Heart left ventricle (tissue), 16 donors: Measurements from ENCODE around the gene PRKG1. TPM values are rescaled to one million over a fixed set of nuclear protein-coding genes. Genes with fewer than 3 reads are reported as not detected.

Experiments
- ATAC-seq, 4 donors: fragments of 200-7000 bp; cut with Tn5 transposase; one replicate each; pipeline ENCODE4 v1.9.1; 2020 to 2022; ENCODE audit warnings: moderate library complexity in 4 of 4, mild to moderate bottlenecking in 3 of 4, moderate number of reproducible peaks in 1 of 4
- DNase-seq, 5 donors: peaks; one replicate each; pipeline ENCODE4 v3.0.0-alpha.2; 2020
- H3K27ac ChIP-seq, 12 donors: fragments of 200-600 bp; sonication (generic) in 4 of 12; one replicate each; pipeline versions ENCODE4 v1.5.0 to v1.8.0; 2016 to 2022; ENCODE audit warnings: mild to moderate bottlenecking in 2 of 12
- H3K27me3 ChIP-seq, 9 donors: fragments of 200-600 bp; sonication (generic) in 2 of 9; one replicate each; pipeline versions ENCODE4 v1.5.1 to v1.8.0; 2016 to 2022; ENCODE audit warnings: mild to moderate bottlenecking in 3 of 9
- H3K36me3 ChIP-seq, 9 donors: fragments of 200-600 bp; sonication (generic) in 2 of 9; one replicate each; pipeline versions ENCODE4 v1.5.0 to v1.8.0; 2018 to 2022; ENCODE audit warnings: mild to moderate bottlenecking in 2 of 9
- H3K4me1 ChIP-seq, 12 donors: fragments of 200-600 bp; sonication (generic) in 4 of 12; one replicate each; pipeline versions ENCODE4 v1.5.0 to v1.8.0; 2016 to 2022; ENCODE audit warnings: mild to moderate bottlenecking in 3 of 12
- H3K4me3 ChIP-seq, 12 donors: fragments of 200-600 bp; sonication (generic) in 4 of 12; one replicate each; pipeline versions ENCODE4 v1.5.0 to v1.8.0; 2017 to 2022; ENCODE audit warnings: mild to moderate bottlenecking in 9 of 12, moderate library complexity in 4 of 12
- H3K9me3 ChIP-seq, 12 donors: fragments of 200-600 bp; sonication (generic) in 4 of 12; one replicate each; pipeline versions ENCODE4 v1.5.0 to v1.8.0; 2016 to 2022; ENCODE audit warnings: mild to moderate bottlenecking in 1 of 12
- POLR2A ChIP-seq, 2 donors: fragments of 450-650 bp; IDR thresholded peaks; one replicate each; pipeline ENCODE4 v1.6.1; 2017; ENCODE audit warnings: antibody characterized with exemption in 2 of 2, mild to moderate bottlenecking in 2 of 2, moderate library complexity in 2 of 2
- WGBS, 4 donors: extraction: QIAGEN DNeasy Blood & Tissue Kit in 2 of 4; methylation state at CpG; one replicate each; pipeline versions ENCODE4 v1.1.5 to v1.1.7; 2013 to 2018; 5-methylcytosine and 5-hydroxymethylcytosine counted together
- intact Hi-C, 10 donors: fragments of 100-400 bp; cut with DNase I; formaldehyde crosslinking; loops; one replicate each; pipeline versions ENCODE4 v1.11.1 to v1.14.2; 2022
- polyA plus RNA-seq, 2 donors: library from polyadenylated mRNA; stranded (reverse); fragments of 200-250 nt; gene quantifications; one replicate each; pipeline ENCODE4 v1.2.3, GENCODE V29; 2013
- total RNA-seq, 9 donors: library from RNA; depleted of rRNA in 2 of 9; stranded (reverse); fragments of >200 nt in 2 of 9; fragmentation: NEBNext Ultra II Directional in 3 of 9; extraction: Animal tissue kit (Norgen Biotek cat#: 25700) in 3 of 9; gene quantifications; one replicate each; pipeline versions ENCODE4 v1.1.0 to v1.2.4, GENCODE V29; 2016 to 2023
- TF ChIP-seq, protein P1 (sequence below), 12 donors: fragments of 200-600 bp; sonication (generic) in 4 of 12; IDR thresholded peaks; one replicate each; pipeline versions ENCODE4 v1.5.0 to v1.8.0; 2018 to 2022; ENCODE audit warnings: antibody characterized with exemption in 12 of 12, mild to moderate bottlenecking in 5 of 12
- donor health status: ischemic (EF 13 %, LVEDD 7.1; RV severe dilation, severe dysfunction).
- donor health status: healthy with polysubstance abuse.
- donor health status: DM: no; HTN: yes; CAD: no.
- donor health status: DM: no; HTN: no; CAD: no.
- donor health status: ischemic (EF 25% LVEDD 6.9; RV normal size, moderate dysfunction).
- donor health status: ischemic (EF 25% LVEDD 5.7; RV mildly dilated, moderate dysfunction).
- donor health status: healthy.
- donor health status: DM: yes; HTN: yes; CAD: no.
- donor health status: ischemic (EF 35%, LVEDD 5.7; RV mildly dilated, moderate dysfunction).
- donor health status: nonischemic (EF 11% LVEDD 7.7; RV severe dilation, severe dysfunction).
- donor health status: DM: yes; HTN: yes; CAD: no.
- donor health status: PGD.
- donor health status: ischemic (EF 29% LVEDD 5.4; RV normal size, mild dysfunction).
- donor health status: nonischemic (EF 23%, LVEDD 6.1; RV moderate dilation, normal function).

The PRKG1 gene
- total and polyA plus RNA-seq, 11 donors, result 5.5 to 37.3 (median 29.3) TPM

DNA sequence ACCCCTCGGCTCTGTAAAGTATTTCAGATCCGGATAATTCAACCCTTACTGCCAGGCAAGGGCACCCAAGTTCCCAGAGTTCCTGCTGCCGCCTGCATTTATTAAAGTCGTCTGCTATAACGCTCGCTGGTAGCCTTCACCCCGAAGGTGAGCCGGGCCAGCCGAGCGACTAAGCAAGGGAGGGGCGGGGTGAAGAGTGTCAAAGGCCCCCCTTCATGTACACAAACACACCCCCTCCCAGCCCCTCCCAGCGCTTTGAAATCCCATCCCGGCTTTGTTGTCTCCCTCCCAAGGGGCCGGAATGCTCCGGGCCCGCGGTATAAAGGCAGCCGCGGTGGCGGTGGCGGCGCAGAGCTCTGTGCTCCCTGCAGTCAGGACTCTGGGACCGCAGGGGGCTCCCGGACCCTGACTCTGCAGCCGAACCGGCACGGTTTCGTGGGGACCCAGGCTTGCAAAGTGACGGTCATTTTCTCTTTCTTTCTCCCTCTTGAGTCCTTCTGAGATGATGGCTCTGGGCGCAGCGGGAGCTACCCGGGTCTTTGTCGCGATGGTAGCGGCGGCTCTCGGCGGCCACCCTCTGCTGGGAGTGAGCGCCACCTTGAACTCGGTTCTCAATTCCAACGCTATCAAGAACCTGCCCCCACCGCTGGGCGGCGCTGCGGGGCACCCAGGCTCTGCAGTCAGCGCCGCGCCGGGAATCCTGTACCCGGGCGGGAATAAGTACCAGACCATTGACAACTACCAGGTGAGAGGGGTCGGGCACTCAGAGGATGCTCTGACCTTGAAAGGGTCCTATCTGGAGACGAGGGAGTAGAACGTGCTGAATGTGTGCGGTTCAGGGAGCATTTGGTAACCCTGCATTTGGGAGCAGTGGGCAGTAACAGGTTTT is 1239.9 kb downstream of the PRKG1 start, which contains the start of gene DKK1:
Gene DKK1 (plus strand): TSS at position 349 of the 889 bp plus-strand sequence. CDS start 154 bp downstream, at position 503.
- H3K36me3 ChIP-seq, result no peaks in the 10 kb centered on the region
- peaks cover 0 to 37% (median 6%) of the 10 kb centered on the region in 9 donors for H3K27me3 ChIP-seq
- intact Hi-C loops, result loop anchor here in 2 of 10 donors (5.0 to 10.0 kb wide), 2 partner anchors 281 to 338 kb away; no protein-coding TSS in a partner anchor
- H3K27ac ChIP-seq, result no peak within 1 kb of the TSS
- peak within 1 kb of the TSS; percentile 22 to 70 (median 56) for H3K4me3 ChIP-seq
- WGBS, 4 donors, result 1 to 4% (median 2%) methylated on average over 43 to 55 of the region's 55 CpGs
- peak; percentile 33 to 73 (median 46) for DNase-seq
- no peak for TF ChIP-seq POLR2A (IDR thresholded peaks at IDR 0.05)
- TF ChIP-seq, protein P1, sequence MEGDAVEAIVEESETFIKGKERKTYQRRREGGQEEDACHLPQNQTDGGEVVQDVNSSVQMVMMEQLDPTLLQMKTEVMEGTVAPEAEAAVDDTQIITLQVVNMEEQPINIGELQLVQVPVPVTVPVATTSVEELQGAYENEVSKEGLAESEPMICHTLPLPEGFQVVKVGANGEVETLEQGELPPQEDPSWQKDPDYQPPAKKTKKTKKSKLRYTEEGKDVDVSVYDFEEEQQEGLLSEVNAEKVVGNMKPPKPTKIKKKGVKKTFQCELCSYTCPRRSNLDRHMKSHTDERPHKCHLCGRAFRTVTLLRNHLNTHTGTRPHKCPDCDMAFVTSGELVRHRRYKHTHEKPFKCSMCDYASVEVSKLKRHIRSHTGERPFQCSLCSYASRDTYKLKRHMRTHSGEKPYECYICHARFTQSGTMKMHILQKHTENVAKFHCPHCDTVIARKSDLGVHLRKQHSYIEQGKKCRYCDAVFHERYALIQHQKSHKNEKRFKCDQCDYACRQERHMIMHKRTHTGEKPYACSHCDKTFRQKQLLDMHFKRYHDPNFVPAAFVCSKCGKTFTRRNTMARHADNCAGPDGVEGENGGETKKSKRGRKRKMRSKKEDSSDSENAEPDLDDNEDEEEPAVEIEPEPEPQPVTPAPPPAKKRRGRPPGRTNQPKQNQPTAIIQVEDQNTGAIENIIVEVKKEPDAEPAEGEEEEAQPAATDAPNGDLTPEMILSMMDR (IDR thresholded peaks at IDR 0.05), result peak; percentile 40 to 66 (median 56)
- H3K9me3 ChIP-seq, result no peaks in the 10 kb centered on the region
- ATAC-seq, result peak; percentile 41 to 88 (median 84)
- peaks cover 0 to 25% (median 4%) of the 10 kb centered on the region in 12 donors for H3K4me1 ChIP-seq

DNA sequence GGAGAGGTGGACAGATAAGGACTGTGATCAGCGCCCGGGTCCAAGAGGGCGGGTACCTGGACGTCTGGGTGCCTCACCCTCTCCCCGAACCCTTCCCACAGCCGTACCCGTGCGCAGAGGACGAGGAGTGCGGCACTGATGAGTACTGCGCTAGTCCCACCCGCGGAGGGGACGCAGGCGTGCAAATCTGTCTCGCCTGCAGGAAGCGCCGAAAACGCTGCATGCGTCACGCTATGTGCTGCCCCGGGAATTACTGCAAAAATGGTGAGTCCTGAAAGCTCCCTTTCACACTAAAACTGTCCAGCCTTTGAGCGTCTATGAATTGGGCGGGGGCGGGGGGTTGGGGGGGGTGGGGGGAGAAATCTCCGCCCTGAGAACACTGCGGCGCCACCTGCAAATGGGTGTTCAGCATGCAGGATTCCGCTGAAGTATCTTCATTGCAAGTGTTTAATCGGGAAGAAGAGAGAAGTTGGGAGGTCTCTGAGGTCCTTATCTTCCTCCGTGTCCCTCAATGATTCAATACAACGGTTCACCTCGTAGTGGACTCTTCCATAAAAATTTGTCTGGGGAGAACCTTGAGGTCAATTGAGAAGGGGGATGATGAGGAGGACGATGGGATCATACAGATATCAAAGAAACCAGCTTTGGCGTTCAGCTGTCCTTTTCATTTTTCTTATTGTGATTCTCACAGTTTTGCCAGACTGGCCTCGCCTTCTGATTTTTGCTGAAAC is 1240.7 kb downstream of the PRKG1 start:
- intact Hi-C loops, result loop anchor here in 2 of 10 donors (5.0 to 10.0 kb wide), 2 partner anchors 280 to 337 kb away; no protein-coding TSS in a partner anchor
- H3K36me3 ChIP-seq, result no peaks in the 10 kb centered on the region
- TF ChIP-seq, protein P1 (IDR thresholded peaks at IDR 0.05), result no peak
- DNase-seq, result no peak
- H3K4me3 ChIP-seq, result peak overlapping the region in 11 of 12 donors; percentile 30 to 70 (median 57)
- H3K9me3 ChIP-seq, result no peaks in the 10 kb centered on the region
- H3K27ac ChIP-seq, result no peak overlapping the region
- peak in 3 of 4 donors; percentile 27 to 36 (median 33) for ATAC-seq
- H3K27me3 ChIP-seq, result peaks cover 0 to 31% (median 6%) of the 10 kb centered on the region in 9 donors
- H3K4me1 ChIP-seq, result peaks cover 0 to 25% (median 4%) of the 10 kb centered on the region in 12 donors
- 11 to 18% (median 14%) methylated on average over 35 to 36 of the region's 36 CpGs for WGBS, 4 donors

DNA sequence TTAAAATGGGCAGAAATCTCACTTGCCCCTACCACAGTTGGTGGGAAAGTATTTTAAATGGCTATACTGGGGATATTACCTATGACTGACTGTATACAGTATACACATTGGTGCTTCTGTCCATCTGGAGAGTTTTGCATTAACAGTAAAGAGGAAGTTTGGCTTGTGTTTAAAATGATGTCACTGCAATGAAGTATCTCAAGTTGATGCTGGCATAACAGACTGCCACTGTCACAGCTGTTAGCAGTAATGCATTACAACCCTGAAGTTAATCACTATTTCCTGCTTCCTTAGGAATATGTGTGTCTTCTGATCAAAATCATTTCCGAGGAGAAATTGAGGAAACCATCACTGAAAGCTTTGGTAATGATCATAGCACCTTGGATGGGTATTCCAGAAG is 1241.7 kb downstream of the PRKG1 start:
- Histone ChIP-seq H3K27ac (no peak overlapping the region), H3K4me1 (peaks cover 0 to 25% (median 4%) of the 10 kb centered on the region in 12 donors), H3K36me3 (no peaks in the 10 kb centered on the region), H3K4me3 (no peak overlapping the region), H3K27me3 (peaks cover 0 to 31% (median 6%) of the 10 kb centered on the region in 9 donors), H3K9me3 (no peaks in the 10 kb centered on the region)
- DNase-seq, result no peak
- intact Hi-C loops, result loop anchor here in 1 of 10 donors (10.0 kb wide), 1 partner anchor 279 kb away; no protein-coding TSS in a partner anchor
- 58 to 74% (median 68%) methylated on average over 1 of the region's 1 CpG for WGBS, 4 donors
- no peak for ATAC-seq
- TF ChIP-seq, protein P1 (IDR thresholded peaks at IDR 0.05), result no peak
- no peak for TF ChIP-seq POLR2A (IDR thresholded peaks at IDR 0.05)
